AG08396 (cell line): ENCODE measurements around the gene OLA1.
"Not testable (repeated sequence)": the region's sequence is repeated elsewhere in the genome, so short reads cannot be mapped to it uniquely, and the experiment has no call there.

Source experiments
- DNase-seq: peaks from one replicate; pipeline ENCODE4 v3.0.0; 2012; ENCODE audit warnings: low spot score, mixed read lengths

Gene OLA1

DNA sequence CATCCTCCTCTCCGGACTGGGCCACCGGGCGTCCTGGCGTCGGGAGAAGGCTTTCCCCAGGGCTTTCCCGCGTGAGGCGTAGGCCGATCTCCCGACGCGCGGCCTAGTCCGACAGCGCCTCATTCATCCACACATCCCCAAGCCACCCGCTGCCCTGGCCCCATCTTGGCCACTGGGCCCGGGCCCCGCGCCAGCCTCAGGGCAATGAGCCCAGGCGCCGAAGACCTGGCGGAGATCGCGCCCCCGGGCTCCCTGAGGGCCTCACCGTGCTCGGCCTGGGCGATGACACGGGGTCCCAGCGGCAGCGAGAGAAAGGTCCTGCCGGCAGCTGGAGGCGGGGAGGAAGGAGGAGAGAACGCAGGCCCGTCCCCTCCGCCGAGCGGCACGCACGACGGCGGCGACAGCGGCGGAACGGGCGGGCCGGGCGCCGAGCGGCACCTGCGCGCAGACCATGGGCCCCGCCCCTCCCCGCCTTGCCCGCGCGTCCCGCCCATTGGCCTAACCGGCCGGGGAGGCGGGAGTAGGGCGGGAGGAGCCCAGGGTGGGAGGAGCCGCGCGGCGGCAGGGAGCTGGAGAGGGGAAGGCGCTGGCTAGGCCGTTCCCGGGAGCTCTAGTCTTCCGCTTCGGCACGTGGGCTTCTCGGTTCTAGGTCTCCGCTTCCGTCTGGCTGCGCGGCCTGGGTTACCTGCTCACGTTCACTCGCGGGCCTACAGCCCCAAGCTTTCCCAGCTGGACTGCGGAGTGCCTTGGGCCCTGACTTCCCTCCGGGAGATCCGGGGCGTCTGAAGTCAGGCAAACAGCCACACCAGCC lies at the start of gene OLA1:
OLA1 (minus strand) TSS at position 346 of the 811 bp plus-strand sequence. CDS start 1,717 bp downstream, outside the sequence.
- peak; percentile 99 for DNase-seq

DNA sequence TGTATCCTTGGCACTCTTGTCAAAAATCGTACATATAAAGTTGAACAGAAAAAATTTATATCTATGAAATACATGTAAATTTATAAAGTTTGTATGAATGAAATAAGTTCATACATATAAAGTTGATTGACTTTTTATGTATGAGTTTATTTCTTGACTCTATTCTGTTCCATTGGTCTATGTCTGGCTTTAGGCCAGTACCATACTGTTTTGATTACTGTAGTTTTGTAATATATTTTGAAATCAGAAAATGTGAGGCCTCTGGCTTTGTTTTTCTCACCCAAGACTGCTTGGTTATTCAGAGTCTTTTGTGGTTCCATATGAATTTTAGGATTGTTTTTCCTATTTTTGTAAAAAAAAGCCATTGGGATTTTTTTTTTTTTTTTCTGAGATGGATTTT lies 44.6 kb upstream of the OLA1 start:
- no peak for DNase-seq

DNA sequence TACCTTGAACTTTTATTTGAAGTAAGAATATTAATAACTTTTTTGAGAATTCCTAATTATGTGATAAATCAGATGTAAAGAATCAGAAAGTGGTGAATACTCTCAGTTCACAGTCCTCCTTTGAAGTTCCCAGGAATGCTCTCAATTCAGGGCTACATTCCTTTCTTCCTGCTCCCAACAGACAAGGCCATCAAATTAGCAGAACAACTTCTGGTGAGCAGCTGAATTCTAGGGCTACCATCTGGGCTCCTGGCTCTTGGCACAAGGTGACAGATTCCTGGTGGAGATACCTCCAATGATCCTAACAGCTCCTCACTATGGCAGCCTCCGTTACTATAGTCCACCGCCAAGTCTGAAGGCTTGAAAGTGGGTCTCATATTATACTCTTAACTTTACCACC lies 37.8 kb upstream of the OLA1 start:
- no peak for DNase-seq

DNA sequence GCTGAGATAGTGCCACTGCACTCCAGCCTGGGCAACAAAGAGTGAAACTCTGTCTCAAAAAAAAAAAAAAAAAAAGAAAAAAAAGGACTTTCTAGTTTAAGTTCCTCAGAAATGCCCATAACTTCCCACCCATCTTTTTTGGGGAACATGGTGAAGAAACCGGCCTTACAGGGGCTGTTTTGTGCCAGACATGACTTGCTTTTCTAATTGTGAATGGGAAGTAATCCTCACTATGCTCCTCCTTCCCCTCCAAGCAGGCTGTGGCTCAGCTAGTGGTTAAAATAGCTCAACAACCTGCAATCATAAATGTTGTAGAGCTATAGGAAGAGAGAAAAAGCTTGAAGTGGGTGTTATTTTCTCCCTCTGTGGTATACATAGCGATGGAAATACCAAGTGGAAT lies 34.1 kb upstream of the OLA1 start:
- no peak for DNase-seq

DNA sequence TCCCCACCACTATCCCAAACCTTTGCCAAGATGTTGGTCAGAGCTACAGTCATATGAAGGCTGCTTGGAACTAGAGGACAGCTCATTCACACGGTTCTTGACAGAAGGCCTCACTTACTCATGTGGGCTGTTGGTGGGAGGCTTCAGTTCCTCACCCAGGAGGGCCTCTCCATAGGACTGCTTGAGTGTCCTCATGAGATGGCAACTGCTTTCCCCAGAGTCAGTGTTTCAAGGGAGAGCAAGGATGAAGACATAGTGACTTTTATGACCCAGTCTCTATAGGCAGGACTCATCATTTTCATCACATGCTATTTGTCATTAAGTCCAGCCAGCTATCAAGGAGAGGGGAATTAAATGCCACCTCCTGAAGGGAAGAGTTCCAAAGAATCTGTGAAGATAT lies 33.4 kb upstream of the OLA1 start:
- DNase-seq = no peak

DNA sequence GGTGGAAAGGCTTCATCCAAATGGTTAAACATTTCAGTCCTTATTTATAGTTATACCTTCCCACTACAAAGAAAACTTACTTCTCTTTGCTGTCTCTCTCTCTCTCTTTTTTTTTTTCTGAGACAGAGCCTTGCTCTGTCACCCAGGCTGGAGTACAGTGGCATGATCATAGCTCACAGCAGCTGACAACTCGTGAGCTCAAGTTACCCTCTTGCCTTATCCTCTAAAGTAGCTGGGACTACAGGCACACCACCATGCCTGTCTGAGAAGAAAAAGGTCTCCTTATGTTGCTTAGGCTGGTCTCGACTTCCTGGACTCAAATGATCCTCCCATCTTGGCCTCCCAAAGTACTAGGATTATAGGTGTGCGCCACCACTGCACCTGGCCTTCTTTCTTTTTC lies 32.3 kb upstream of the OLA1 start:
- DNase-seq = no peak

DNA sequence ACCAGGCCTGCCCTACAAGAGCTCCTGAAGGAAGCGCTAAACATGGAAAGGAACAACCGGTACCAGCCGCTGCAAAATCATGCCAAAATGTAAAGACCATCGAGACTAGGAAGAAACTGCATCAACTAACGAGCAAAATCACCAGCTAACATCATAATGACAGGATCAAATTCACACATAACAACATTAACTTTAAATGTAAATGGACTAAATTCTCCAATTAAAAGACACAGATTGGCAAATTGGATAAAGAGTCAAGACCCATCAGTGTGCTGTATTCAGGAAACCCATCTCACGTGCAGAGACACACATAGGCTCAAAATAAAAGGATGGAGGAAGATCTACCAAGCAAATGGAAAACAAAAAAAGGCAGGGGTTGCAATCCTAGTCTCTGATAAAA lies 21.9 kb upstream of the OLA1 start:
- DNase-seq = not testable (repeated sequence)

DNA sequence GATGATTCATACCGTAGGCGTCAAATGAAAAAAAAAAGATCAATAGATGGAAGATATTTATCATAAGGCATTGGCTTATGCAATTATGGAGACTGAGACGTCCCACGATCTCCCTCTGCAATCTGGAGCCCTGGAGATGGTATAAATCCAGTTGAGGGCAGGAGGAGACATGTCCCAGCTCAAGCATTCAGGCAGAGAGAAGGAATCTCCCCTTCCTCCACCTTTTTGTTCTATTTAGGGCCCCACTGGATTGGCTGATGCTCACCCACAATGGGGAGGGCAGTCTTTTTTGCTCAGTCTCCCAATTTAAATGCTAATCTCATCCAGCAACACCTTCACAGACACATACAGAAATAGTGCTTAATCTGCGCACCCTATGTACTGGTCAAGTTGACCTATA lies 18.0 kb upstream of the OLA1 start:
- no peak for DNase-seq

DNA sequence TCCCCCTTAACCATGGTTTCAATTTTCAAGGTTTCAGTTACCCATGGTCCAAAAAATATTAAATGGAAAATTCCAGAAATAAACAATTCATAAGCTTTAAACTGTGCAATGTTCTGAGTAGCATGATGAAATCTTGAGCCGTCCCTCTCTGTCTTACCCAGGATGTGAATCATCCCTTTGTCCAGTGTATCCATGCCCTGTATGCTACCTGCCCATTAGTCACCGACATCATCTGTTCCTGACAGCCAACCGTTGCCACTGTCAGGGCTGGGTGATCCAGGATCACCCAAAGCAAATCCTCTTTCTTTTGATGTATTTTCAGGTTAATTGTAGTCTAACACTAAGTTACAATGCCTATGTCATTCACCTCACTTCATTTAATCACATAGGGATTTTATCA lies 15.7 kb upstream of the OLA1 start:
- no peak for DNase-seq

DNA sequence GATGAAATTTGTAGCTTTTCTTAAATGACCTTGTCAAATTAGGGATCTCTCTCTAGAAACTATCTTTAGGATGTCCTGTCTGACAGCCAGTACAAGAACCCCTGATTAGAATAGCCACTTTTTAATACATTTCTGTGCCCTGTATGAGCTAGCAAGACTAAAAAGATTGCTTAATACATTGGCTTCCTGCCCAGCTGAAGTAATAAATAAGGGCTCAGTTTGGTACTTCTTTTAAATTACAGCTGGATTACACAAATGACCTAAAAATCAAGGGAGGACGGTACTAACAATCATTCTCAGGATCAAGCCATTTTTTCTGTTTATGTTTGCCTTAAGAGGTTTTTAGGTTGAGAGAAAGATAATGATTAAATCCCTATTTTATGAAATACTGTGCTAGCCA lies 11.6 kb upstream of the OLA1 start:
- no peak for DNase-seq

DNA sequence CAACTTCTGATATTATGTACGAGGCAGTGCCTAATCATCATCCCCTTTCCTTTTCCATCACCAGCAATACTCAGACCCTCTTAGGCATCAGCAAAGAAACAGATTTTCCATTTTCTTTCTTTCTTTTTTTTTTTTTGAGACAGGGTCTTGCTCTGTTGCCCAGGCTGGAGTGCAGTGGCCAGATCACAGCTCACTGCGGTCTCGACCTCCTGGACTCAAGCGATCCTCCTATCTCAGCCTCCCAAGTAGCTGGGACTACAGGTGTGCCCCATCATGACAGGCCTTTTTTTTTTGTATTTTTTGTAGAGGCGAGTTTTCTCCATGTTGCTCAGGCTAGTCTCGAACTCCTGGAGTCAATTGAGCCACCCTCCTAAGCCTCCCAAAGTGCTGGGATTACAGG lies 5.9 kb upstream of the OLA1 start:
- no peak for DNase-seq

DNA sequence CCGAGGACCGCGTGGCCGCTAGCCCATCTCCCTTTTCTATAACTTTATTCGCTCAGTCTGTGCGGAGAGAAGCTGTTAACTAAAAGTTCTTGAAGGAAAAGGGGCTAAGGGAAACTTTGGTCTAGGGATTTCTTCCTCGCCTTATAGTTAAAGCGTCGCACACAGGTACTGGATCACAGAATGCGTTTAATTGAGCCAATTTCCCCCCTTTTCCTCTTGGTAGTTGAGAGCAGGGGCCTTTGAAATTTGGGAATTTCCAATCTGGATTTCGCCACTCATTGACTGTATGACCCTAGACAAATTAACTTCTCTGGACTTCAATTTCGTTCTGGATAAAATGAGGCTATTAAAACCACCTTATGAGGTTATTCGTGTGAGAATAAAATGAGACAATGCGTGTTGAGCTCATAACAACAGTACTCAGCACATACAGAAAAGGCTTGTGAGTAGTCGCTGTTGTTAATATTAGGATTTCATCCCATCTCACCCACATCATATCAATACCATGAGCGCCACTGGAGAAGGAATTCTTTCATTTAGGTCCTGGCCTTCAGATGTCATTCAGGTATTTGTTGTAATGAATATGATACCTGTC lies 763 bp upstream of the OLA1 start:
- DNase-seq = no peak

DNA sequence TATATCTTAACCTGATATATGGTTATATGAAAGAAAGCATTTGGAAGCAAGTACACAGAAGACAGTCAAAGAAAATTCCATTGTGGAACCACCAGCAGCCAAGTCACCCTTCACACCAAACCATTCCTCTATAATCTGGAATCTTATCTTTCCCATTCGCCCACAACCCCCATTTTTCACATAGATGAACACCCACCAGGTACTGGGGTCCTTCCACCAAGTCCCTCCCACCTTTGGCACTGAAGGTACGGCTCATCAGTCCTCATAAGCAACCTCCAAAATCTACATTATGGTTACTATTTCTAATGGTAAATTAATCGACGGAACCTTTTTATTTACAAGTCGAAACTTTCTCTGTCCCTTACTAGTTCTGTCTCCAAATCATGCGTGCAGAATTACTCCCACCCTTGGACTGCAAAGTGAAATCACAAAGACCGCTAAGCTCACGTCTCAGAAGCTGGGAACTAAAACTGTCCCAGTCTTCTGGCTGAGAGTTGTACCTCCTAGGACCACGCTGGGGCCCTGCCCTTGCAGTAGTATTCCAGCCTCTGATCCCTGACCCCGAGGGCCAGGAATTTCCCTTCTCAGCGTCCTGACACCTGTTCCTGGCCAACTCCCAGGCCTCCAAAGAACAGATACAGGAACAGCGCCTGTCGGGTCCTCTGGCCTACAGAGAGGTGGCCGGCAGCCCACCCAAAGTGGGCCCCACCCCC lies 702 bp downstream of the OLA1 start:
- DNase-seq = no peak

DNA sequence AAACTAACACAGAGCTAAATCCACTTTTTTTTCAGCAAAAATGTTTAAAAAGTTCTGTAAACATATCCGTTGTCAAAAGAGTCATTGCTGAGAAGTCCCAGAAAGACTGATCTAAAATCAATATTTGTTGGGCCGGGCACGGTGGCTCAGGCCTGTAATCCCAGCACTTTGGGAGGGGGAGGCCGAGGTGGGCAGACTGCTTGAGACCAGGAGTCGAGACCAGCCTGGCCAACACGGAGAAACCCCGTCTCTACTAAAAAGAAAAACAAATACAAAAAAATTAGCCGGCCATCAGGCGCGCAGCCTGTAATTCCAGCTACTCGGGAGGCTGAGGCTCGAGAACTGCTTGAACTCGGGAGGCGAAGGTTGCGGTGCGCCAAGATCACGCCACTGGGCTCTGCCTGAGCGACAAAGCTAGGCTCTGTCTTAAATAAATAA lies 1.4 kb downstream of the OLA1 start:
- DNase-seq = no peak

DNA sequence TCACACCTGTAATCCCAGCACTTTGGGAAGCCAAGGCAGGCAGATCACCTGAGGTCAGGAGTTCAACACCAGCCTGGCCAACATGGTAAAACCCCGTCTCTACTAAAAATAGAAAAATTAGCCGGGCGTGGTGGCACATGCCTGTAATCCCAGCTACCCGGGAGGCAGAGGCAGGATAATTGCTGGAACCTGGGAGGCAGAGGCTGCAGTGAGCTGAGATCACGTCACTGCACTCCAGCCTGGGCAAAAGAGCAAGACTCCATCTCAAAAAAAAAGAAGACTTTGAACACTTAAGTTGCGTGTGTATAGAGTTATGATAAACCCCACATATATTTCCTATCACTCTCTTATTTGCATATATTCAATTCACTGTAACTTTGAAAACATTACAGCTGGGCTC lies 2.7 kb downstream of the OLA1 start:
- DNase-seq = not testable (repeated sequence)

DNA sequence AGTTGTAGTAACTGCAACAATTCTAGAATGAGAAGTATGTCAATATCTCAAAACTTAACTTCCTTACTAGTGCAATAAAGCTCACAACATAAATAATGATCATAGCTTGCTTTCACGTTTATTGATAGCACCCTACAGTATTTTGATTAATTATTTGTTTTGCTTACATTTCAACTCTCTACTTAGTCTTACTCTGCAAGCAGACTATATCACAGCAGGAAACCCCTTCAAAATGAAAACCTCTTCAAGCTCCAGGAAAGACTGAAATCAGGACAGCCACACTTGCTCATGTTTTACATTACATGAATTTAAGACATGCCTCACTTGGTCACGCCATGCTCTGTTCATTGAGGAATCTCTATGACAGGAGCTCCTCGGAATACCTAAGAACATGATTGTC lies 3.3 kb downstream of the OLA1 start:
- DNase-seq = no peak

DNA sequence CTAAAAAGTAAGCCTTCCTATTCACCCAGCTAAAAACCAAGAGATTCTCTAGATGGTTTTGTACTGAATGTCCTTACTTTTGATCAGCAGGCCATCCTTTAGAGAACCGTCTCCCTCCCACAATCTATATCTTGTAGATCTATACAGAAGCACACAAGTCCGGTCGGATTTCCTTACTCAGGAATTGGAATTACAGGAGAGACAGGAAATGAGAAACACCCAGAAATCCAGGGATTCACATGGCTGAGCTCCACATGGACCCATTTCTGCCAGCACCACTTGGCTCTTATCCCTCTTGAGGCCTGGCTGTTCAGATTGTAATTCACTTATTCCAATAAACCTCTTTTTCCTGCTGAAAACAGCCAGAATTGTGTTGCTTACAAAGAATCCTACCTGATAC lies 4.5 kb downstream of the OLA1 start:
- no peak for DNase-seq

DNA sequence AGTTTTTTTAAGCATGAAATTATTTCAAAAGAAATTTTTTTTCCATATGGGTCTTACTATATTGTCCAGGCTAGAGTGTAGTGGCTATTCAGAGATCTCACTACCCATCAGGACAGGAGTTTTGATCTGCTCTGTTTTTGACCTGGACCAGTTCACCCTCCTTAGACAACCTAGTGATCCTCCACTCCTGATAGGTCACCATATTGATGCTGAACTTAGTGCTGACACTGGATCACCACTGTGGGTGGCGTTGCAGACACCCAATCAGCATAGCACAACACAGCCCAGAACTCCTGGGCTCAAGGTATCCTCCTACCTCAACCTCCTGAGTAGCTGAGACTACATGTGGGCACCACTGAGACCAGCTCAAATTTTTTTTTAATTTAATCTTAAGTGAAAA lies 8.2 kb downstream of the OLA1 start:
- no peak for DNase-seq

DNA sequence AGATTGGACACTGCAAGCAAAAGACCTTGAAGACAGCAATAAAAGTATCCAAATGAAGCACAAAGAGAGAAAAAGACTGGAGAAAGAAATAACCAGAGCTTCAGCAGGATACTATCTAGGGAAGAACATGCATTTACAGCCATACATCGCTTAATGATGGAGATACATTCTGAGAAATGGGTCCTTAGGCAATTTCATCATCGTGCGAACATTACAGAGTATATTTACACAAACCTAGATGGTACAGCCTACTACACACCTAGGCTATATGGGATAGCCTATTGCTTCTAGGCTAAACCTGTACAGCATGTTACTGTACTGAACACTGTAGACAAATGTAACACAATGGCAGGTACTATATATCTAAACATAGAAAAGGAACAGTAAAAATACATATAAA lies 11.9 kb downstream of the OLA1 start:
- no peak for DNase-seq

DNA sequence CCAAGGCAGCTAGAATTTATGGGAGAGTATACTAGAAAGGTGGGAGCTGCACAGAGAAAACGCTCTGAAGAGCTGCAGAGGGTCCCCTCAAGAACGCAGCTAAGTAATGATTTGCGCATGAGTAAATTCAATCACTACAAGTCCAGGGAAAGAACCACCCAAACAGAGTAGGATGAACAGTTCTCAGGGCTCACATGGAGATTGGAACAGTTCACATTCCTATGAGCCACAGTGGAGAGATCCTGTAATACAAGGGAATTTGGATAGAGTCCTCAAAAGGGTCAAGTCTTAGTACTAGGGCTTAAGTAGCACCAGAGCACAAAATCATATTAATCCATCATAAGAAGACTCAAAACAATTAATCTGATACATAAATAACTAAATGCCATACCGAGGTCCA lies 12.7 kb downstream of the OLA1 start:
- DNase-seq = peak; percentile 8

DNA sequence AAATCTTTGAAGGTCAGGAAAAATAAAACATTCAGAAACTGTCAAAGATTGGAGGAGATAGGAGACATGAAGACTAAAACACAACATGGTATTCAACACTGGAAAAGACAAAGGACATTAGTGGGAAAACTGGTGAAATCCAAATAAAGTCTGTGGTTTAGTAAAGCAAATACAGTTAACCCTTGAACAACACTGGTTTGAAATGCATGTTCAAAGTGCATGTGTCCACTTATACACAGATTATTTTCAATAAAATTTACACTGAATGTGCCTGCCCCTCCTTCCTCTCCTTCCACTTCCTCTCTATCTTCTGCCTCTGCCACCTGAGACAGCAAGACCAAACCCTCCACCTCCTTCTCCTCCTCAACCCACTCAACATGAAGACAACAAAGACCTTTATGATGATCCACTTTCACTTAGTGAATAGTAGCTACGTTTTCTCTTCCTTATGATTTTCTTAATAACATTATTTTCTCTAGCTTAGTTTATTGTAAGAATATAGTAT lies 14.5 kb downstream of the OLA1 start:
- DNase-seq = no peak

DNA sequence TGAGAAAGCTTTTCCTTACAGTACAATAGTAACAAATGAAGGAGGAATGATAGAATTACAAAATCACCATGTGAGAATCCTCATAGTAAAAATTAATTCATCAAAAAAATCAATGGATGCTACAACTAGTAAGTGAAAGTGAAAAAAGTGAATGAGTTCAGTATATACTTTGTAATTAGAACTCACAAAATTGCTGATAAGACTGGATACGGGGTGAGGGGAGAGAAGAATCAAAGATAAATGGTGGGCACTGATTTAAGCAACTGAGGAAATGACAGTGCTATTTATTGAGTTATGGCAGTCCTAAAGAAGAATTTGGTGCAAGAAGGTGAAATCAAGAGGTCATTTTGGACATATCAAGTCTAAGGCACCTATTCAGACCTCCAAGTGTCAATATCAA lies 20.6 kb downstream of the OLA1 start:
- no peak for DNase-seq

DNA sequence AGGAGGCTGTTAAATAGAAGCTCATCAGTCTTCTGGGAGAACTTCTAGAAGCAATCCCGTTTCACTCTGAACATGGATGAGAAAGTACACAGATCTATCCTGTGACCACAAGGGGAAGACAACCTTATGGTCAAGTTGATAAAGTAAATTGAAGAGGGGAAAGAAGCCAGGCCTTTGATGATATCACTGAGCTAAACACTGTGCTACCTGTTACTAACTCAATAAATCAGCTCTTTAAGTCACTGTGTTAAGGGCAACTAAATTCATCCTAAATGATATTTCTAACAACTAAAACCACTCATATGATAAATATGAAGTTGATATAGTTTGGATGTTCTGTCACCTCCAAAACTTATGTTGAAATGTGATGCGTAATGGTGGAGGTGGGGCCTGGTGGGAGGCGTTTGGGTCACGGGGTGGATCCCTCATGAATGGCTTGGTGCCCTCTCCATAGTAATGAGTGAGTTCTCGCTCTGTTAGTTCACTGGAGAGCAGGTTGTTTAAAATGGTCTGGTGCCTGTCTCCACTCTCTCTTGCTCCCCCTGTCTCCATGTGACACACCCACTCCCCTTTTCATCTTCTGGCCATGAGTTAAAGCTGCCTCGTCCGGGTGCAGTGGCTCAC lies 23.6 kb downstream of the OLA1 start:
- DNase-seq = no peak
